Mesenchymal stem cell (in vitro differentiated cells and primary cell): ENCODE data around the gene GNAZ. TPM values are rescaled to one million over a fixed set of nuclear protein-coding genes. Genes with fewer than 3 reads are reported as not detected.
A peak's percentile ranks its signal among the peaks of the same experiment; 100 is the strongest.
"Not testable (repeated sequence)": the region's sequence is repeated elsewhere in the genome, so short reads cannot be mapped to it uniquely, and the experiment has no call there.

Experiments used
- DNase-seq: peaks from one replicate; pipeline ENCODE4 v3.0.0-alpha.2; 2013
- H2AFZ ChIP-seq: one replicate; pipeline ENCODE4 v1.6.1; 2013; ENCODE audit warnings: low read depth, mild to moderate bottlenecking, control low read depth, inconsistent platforms, low read length, moderate library complexity
- H2AK5ac ChIP-seq: 2 replicates; pipeline ENCODE4 v1.6.1; 2013; ENCODE audit warnings: low read length, moderate library complexity, mild to moderate bottlenecking, inconsistent platforms; ENCODE audit not compliant: severe bottlenecking
- H2BK120ac ChIP-seq: one replicate; pipeline ENCODE4 v1.6.1; 2013; ENCODE audit warnings: low read depth, mild to moderate bottlenecking, inconsistent platforms, low read length, moderate library complexity
- H2BK12ac ChIP-seq, 2 experiments: one replicate each; pipeline ENCODE4 v1.6.1; 2013; ENCODE audit warnings: inconsistent platforms in 2 of 2, low read length in 2 of 2, mild to moderate bottlenecking in 2 of 2, moderate library complexity in 2 of 2, control low read depth in 1 of 2
- H2BK15ac ChIP-seq: one replicate; pipeline ENCODE4 v1.6.1; 2013; ENCODE audit warnings: mild to moderate bottlenecking, low read depth, inconsistent platforms; ENCODE audit not compliant: poor library complexity, severe bottlenecking
- H2BK5ac ChIP-seq: 2 replicates; pipeline ENCODE4 v1.6.1; 2013; ENCODE audit warnings: low read depth, mild to moderate bottlenecking, low read length, control low read depth, inconsistent platforms; ENCODE audit not compliant: poor library complexity, severe bottlenecking
- H3K14ac ChIP-seq, 2 experiments: one replicate each; pipeline ENCODE4 v1.6.1; 2013; ENCODE audit warnings: inconsistent platforms in 2 of 2, low read length in 2 of 2, control low read depth in 1 of 2, mild to moderate bottlenecking in 1 of 2, moderate library complexity in 1 of 2
- H3K18ac ChIP-seq, 2 experiments: one replicate each; pipeline ENCODE4 v1.6.1; 2013; ENCODE audit warnings: inconsistent platforms in 2 of 2, low read length in 2 of 2, control low read depth in 1 of 2, low read depth in 1 of 2, mild to moderate bottlenecking in 1 of 2
- H3K23ac ChIP-seq, 2 experiments: one replicate each; pipeline ENCODE4 v1.6.1; 2013; ENCODE audit warnings: inconsistent platforms in 2 of 2, low read length in 2 of 2, mild to moderate bottlenecking in 2 of 2, moderate library complexity in 2 of 2, control low read depth in 1 of 2
- H3K27ac ChIP-seq: 2 replicates; pipeline ENCODE4 v1.5.1; 2013; ENCODE audit warnings: mild to moderate bottlenecking, moderate library complexity, low read length, control low read depth, inconsistent platforms; ENCODE audit not compliant: poor library complexity, severe bottlenecking
- H3K27me3 ChIP-seq, 2 experiments: 2 replicates each; pipeline versions ENCODE4 v1.6.1 to v1.7.0; 2013; ENCODE audit warnings: low read length in 2 of 2, mild to moderate bottlenecking in 2 of 2, moderate library complexity in 2 of 2, control low read depth in 1 of 2, inconsistent platforms in 1 of 2; ENCODE audit not compliant: control insufficient read depth in 1 of 2, insufficient read depth in 1 of 2
- H3K36me3 ChIP-seq, 2 experiments: 2 replicates each; pipeline versions ENCODE4 v1.6.1 to v1.7.0; 2013; ENCODE audit warnings: low read length in 2 of 2, control low read depth in 1 of 2, inconsistent platforms in 1 of 2, low read depth in 1 of 2, mild to moderate bottlenecking in 1 of 2; ENCODE audit not compliant: insufficient read depth in 2 of 2, control insufficient read depth in 1 of 2
- H3K4ac ChIP-seq, 2 experiments: one replicate each; pipeline ENCODE4 v1.6.1; 2013; ENCODE audit warnings: inconsistent platforms in 2 of 2, low read length in 2 of 2, mild to moderate bottlenecking in 2 of 2, moderate library complexity in 2 of 2, control low read depth in 1 of 2, low read depth in 1 of 2
- H3K4me1 ChIP-seq: 2 replicates; pipeline ENCODE4 v1.6.1; 2013; ENCODE audit warnings: low read depth, low read length, control low read depth; ENCODE audit not compliant: control insufficient read depth, insufficient read depth
- H3K4me2 ChIP-seq: 2 replicates; pipeline ENCODE4 v1.6.1; 2013; ENCODE audit warnings: low read length, mild to moderate bottlenecking, inconsistent platforms; ENCODE audit not compliant: poor library complexity, severe bottlenecking
- H3K4me3 ChIP-seq, 2 experiments: 2 replicates each; pipeline versions ENCODE4 v1.5.1 to v1.7.0; 2013; ENCODE audit warnings: low read length in 2 of 2, mild to moderate bottlenecking in 2 of 2, control low read depth in 1 of 2, low read depth in 1 of 2; ENCODE audit not compliant: insufficient read depth in 1 of 2
- H3K79me1 ChIP-seq: replicated peaks from 2 replicates; pipeline ENCODE4 v1.6.1; 2013; ENCODE audit warnings: mild to moderate bottlenecking, control low read depth, low read length, inconsistent platforms; ENCODE audit not compliant: poor library complexity, severe bottlenecking
- H3K9ac ChIP-seq: 2 replicates; pipeline ENCODE4 v1.7.0; 2013; ENCODE audit warnings: mild to moderate bottlenecking, low read length, moderate library complexity
- H3K9me3 ChIP-seq: 2 replicates; pipeline ENCODE4 v1.7.0; 2013; ENCODE audit warnings: mild to moderate bottlenecking, low read length; ENCODE audit not compliant: control insufficient read depth
- H4K8ac ChIP-seq: one replicate; pipeline ENCODE4 v1.6.1; 2013; ENCODE audit warnings: inconsistent platforms, mild to moderate bottlenecking, low read length, moderate library complexity
- H4K91ac ChIP-seq: one replicate; pipeline ENCODE4 v1.6.1; 2013; ENCODE audit warnings: mild to moderate bottlenecking, low read length, inconsistent platforms
- WGBS: methylation state at CpG from one replicate; pipeline ENCODE4 v1.1.7; 2013; ENCODE audit warnings: mixed read lengths; 5-methylcytosine and 5-hydroxymethylcytosine counted together
- polyA plus RNA-seq, 2 experiments: library from polyadenylated mRNA; stranded (reverse); fragments of 200-250 nt; gene quantifications; one replicate each; pipeline ENCODE4 v1.2.3, GENCODE V29; 2013

GNAZ gene
- polyA plus RNA-seq (2013, experiment 1 of 2): 0.06 TPM
- polyA plus RNA-seq (2013, experiment 2 of 2): 0.01 TPM

- Histone ChIP-seq H3K27me3 (peaks cover 51 to 58% of the 10 kb centered on the region in 2 experiments), H3K4me1 (peaks cover 23% of the 10 kb centered on the region), H3K9ac (peak within 1 kb of the TSS; percentile 67), H2BK15ac (no peak within 1 kb of the TSS), H3K18ac (no peak within 1 kb of the TSS), H2BK12ac (no peak within 1 kb of the TSS), H3K4ac (no peak within 1 kb of the TSS), H3K23ac (no peak within 1 kb of the TSS), H3K9me3 (no peaks in the 10 kb centered on the region), H4K8ac (no peak within 1 kb of the TSS), H4K91ac (no peak within 1 kb of the TSS), H2AK5ac (no peak within 1 kb of the TSS), H2BK120ac (no peak within 1 kb of the TSS), H3K4me3 (peak within 1 kb of the TSS; percentile 53 to 81), H3K27ac (no peak within 1 kb of the TSS), H2BK5ac (no peak within 1 kb of the TSS), H3K14ac (no peak within 1 kb of the TSS), H3K36me3 (peaks cover 0 to 4% of the 10 kb centered on the region in 2 experiments), H2AFZ (no peak within 1 kb of the TSS), H3K79me1 (no peaks in the 10 kb centered on the region), H3K4me2 (peak within 1 kb of the TSS; percentile 86)
- DNase-seq: no peak
- WGBS: 3% methylated on average over 62 of the region's 87 CpGs
These were observed at the start of gene GNAZ for GRCh38 chr22:23070418-23071229. TSS of gene GNAZ (plus strand) at chr22:23070519. CDS start at chr22:23095696, 25,177 bp downstream.

- Histone ChIP-seq H3K79me1 (no peaks in the 10 kb centered on the region), H3K36me3 (no peaks in the 10 kb centered on the region), H2BK5ac (no peak overlapping the region), H3K27ac (no peak overlapping the region), H2AK5ac (no peak overlapping the region), H2BK120ac (no peak overlapping the region), H3K27me3 (no peaks in the 10 kb centered on the region), H3K18ac (no peak overlapping the region), H4K91ac (no peak overlapping the region), H3K9ac (no peak overlapping the region), H2BK15ac (no peak overlapping the region), H2AFZ (no peak overlapping the region), H4K8ac (no peak overlapping the region), H3K4me1 (no peaks in the 10 kb centered on the region), H2BK12ac (no peak overlapping the region), H3K4me2 (no peak overlapping the region), H3K14ac (no peak overlapping the region), H3K4ac (no peak overlapping the region), H3K9me3 (no peaks in the 10 kb centered on the region), H3K4me3 (no peak overlapping the region), H3K23ac (no peak overlapping the region)
- DNase-seq: no peak
These were observed 49.5 kb upstream of the GNAZ start for GRCh38 chr22:23020659-23021293.

DNA sequence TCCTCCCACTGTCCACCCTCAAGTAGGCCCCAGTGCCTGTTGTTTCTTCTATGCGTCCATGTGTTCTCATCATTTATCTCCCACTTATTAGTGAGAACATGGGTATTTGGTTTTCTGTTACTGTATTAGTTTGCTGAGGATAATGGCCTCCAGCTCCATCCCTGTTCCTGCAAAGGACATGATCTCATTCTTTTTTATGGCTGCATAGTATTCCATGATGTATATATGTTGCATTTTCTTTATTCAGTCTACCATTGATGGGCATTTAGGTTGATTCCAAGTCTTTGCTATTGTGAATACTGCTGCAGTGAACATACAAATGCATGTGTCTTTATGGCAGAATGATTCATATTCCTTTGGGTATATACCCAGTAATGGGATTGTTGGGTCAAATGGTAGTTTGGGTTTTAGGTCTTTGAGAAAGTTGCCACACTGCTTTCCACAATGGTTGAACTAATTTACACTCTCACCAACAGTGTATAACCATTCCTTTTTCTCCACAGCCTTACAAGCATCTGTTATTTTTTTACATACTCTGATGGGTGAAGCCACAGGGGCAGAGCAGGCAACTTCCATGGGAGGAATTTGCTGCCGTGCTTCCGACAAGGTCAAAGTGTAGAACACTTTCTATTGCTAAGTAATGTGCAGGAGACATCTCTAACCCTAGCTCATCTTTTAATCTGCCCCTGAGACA lies 48.5 kb upstream of the GNAZ start:
- H2AFZ ChIP-seq, DNase-seq, H2BK12ac ChIP-seq, H2BK15ac ChIP-seq, H3K27ac ChIP-seq, H3K79me1 ChIP-seq, H3K4me1 ChIP-seq, H4K91ac ChIP-seq, H3K4me2 ChIP-seq, H3K4me3 ChIP-seq, H3K14ac ChIP-seq, H2BK120ac ChIP-seq, H3K23ac ChIP-seq, H4K8ac ChIP-seq, H3K27me3 ChIP-seq, H3K9ac ChIP-seq, H3K18ac ChIP-seq, H3K9me3 ChIP-seq, H2AK5ac ChIP-seq, H2BK5ac ChIP-seq, H3K4ac ChIP-seq, H3K36me3 ChIP-seq: not testable (repeated sequence)
- WGBS: 94% methylated on average over 3 of the region's 3 CpGs

DNA sequence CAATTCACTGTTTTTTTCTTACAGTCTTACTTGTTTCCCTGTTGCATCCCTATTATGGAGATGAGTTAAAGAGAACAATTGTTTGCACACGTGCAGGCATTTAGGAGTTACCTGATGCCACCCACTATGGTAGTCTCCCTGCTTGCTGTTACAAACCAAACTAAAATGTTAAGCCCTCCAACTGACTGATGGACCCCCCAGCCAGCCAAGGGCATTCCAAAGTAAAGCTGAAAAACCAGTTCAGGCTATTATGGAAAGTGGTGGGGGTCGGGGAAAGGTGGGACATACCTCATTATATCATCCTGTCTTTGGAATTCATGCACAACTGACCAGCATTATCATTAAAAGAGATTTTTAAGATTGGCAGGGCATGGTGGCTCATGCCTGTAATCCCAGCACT lies 47.0 kb upstream of the GNAZ start:
- no peak overlapping the region for H3K4ac ChIP-seq
- no peaks in the 10 kb centered on the region for H3K79me1 ChIP-seq
- no peak overlapping the region for H2BK15ac ChIP-seq
- H3K9ac ChIP-seq: no peak overlapping the region
- no peak overlapping the region for H2AFZ ChIP-seq
- H3K4me2 ChIP-seq: no peak overlapping the region
- H3K27me3 ChIP-seq: no peaks in the 10 kb centered on the region
- no peak overlapping the region for H3K4me3 ChIP-seq
- H2BK12ac ChIP-seq: no peak overlapping the region
- H2BK120ac ChIP-seq: no peak overlapping the region
- H3K23ac ChIP-seq: no peak overlapping the region
- H2AK5ac ChIP-seq: no peak overlapping the region
- H3K18ac ChIP-seq: no peak overlapping the region
- H4K8ac ChIP-seq: no peak overlapping the region
- 60% methylated on average over 1 of the region's 2 CpGs for WGBS
- no peaks in the 10 kb centered on the region for H3K4me1 ChIP-seq
- H3K27ac ChIP-seq: no peak overlapping the region
- H4K91ac ChIP-seq: no peak overlapping the region
- no peaks in the 10 kb centered on the region for H3K36me3 ChIP-seq
- H3K14ac ChIP-seq: no peak overlapping the region
- DNase-seq: no peak
- no peaks in the 10 kb centered on the region for H3K9me3 ChIP-seq
- H2BK5ac ChIP-seq: no peak overlapping the region
